Measurements from ENCODE around the gene SERINC5. TPM values are rescaled to one million over a fixed set of nuclear protein-coding genes. Genes with fewer than 3 reads are reported as not detected.

SERINC5 gene
- total RNA-seq, 2 donors from 2014 or later, result 23.3 to 26.7 TPM

DNA sequence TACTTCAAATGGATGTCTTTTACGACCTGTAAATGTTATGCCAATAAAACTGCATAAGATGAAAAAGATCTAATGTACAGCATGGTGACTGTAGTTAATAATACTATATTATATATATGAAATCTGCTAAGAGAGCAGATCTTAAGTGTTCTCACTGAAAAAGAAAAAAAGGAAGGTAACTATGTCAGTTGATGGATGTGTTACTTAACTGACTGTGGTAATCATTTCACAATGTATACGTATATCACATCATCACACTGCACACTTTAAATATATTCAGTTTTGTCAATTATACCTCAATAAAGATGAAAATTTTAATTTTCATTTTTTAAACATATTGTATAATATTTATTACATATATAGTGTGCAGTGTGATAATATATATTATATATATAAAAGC is 188.8 kb downstream of the SERINC5 start:
- H3K9me3 ChIP-seq, result no peaks in the 10 kb centered on the region
- DNase-seq, result no peak
- TF ChIP-seq POLR2A (IDR thresholded peaks at IDR 0.05), result no peak
- TF ChIP-seq, protein P1, sequence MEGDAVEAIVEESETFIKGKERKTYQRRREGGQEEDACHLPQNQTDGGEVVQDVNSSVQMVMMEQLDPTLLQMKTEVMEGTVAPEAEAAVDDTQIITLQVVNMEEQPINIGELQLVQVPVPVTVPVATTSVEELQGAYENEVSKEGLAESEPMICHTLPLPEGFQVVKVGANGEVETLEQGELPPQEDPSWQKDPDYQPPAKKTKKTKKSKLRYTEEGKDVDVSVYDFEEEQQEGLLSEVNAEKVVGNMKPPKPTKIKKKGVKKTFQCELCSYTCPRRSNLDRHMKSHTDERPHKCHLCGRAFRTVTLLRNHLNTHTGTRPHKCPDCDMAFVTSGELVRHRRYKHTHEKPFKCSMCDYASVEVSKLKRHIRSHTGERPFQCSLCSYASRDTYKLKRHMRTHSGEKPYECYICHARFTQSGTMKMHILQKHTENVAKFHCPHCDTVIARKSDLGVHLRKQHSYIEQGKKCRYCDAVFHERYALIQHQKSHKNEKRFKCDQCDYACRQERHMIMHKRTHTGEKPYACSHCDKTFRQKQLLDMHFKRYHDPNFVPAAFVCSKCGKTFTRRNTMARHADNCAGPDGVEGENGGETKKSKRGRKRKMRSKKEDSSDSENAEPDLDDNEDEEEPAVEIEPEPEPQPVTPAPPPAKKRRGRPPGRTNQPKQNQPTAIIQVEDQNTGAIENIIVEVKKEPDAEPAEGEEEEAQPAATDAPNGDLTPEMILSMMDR (IDR thresholded peaks at IDR 0.05), result no peak
- no peaks in the 10 kb centered on the region for H3K27me3 ChIP-seq
- no peaks in the 10 kb centered on the region for H3K4me1 ChIP-seq
- H3K27ac ChIP-seq, result no peak overlapping the region
- 75 to 80% methylated on average over 2 of the region's 2 CpGs for WGBS, 2 donors
- intact Hi-C loops (cut with DNase I), result no loop called here
- H3K4me3 ChIP-seq, result no peak overlapping the region
- no peak for ATAC-seq
- no peaks in the 10 kb centered on the region for H3K36me3 ChIP-seq (replicated peaks in 1 of 2; ENCODE audit: insufficient read depth in 1 of 2, low read depth in 2 of 2)

DNA sequence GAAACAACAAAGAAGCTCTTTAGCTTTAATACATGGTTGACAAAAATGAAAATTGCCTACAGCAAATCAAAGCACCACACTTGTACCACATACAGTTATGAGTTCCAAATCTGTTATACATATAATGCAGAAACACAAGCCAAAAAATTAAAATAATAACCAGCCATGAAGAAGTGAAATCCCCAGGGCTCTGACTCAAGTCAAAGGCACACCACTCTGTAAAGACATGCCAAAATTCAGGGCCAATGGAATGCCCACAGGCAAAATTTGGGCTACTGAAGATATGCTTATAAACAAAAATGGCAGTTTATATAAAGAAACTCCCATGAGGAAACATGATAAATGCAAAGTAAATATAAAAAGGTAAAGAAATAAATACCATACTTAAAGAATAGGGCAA is 191.7 kb downstream of the SERINC5 start:
- no peaks in the 10 kb centered on the region for H3K27me3 ChIP-seq
- H3K4me3 ChIP-seq, result no peak overlapping the region
- H3K36me3 ChIP-seq (replicated peaks in 1 of 2; ENCODE audit: insufficient read depth in 1 of 2, low read depth in 2 of 2), result no peaks in the 10 kb centered on the region
- no peaks in the 10 kb centered on the region for H3K9me3 ChIP-seq
- H3K4me1 ChIP-seq, result no peaks in the 10 kb centered on the region
- TF ChIP-seq, protein P1 (IDR thresholded peaks at IDR 0.05), result no peak
- TF ChIP-seq POLR2A (IDR thresholded peaks at IDR 0.05), result no peak
- intact Hi-C loops (cut with DNase I), result no loop called here
- H3K27ac ChIP-seq, result no peak overlapping the region
- ATAC-seq, result no peak
- DNase-seq, result no peak

Other genes starting within 250 kb of the SERINC5 start
- 10 to 100 TPM; 18.4 to 20.8 TPM for gene THBS4, start 220.7 kb downstream of the SERINC5 start, total RNA-seq
- gene SPZ1, start 64.0 kb upstream of the SERINC5 start, total RNA-seq, result not detected
- gene ZFYVE16, start 152.0 kb upstream of the SERINC5 start, total RNA-seq, result 10 to 100 TPM; 10.2 to 19.5 TPM
- gene FAM151B, start 232.1 kb upstream of the SERINC5 start, total RNA-seq, result 1 to 10 TPM; 1.6 to 4.6 TPM

All from body of pancreas (tissue), 4 donors.